CD4-positive, alpha-beta T cell treated with Interleukin-10 for 1 hour (primary cell): ENCODE results near the gene INPP5D.
"Not testable (repeated sequence)": the region's sequence is repeated elsewhere in the genome, so short reads cannot be mapped to it uniquely, and the experiment has no call there.

Experiments
- DNase-seq: peaks from one replicate; pipeline ENCODE4 v3.0.0-alpha.2; 2020

INPP5D gene

GRCh38 chr2:233094614-233095013 is 34.5 kb downstream of the INPP5D start:
- DNase-seq: no peak

GRCh38 chr2:233096006-233096405 is 35.9 kb downstream of the INPP5D start:
- no peak for DNase-seq

GRCh38 chr2:233098618-233099017 is 38.5 kb downstream of the INPP5D start:
- DNase-seq: no peak

DNA sequence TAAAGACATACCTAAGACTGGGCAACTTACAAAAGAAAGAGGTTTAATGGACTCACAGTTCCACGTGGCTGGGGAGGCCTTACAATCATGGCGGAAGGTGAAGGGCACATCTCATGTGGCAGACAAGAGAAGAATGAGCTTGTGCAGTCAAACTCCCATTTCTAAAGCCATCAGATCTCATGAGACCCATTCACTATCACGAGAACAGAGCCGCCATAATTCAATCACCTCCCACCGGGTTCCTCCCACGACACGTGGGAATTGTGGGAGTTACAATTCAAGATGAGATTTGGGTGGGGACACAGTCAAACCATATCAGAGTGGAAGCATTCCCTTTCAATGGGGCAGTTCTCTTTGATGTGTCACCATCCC is 39.7 kb downstream of the INPP5D start:
- not testable (repeated sequence) for DNase-seq

- peak; percentile 69 for DNase-seq
Measured at GRCh38 chr2:233100192-233100998, 40.3 kb downstream of the INPP5D start.

DNA sequence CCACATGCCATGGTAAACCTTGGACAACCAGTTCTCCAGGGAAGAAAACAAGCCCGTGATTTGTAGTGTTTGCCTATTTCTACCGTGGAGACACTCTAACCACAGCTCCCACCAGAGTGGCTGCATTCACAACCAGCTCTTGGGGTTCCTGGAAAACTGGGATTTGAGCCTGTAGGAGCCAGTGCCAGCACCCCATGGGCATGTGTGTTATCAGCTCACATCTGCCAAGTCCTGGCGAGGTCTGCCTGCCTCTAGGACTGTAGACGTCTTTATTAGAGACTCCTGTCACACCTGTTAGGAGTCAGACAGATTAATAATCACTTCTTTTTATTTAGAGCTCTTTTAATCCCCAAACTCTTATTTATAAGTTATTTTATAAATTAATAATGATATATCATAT is 41.0 kb downstream of the INPP5D start:
- DNase-seq: no peak

GRCh38 chr2:233101816-233102215 is 41.7 kb downstream of the INPP5D start:
- no peak for DNase-seq

DNA sequence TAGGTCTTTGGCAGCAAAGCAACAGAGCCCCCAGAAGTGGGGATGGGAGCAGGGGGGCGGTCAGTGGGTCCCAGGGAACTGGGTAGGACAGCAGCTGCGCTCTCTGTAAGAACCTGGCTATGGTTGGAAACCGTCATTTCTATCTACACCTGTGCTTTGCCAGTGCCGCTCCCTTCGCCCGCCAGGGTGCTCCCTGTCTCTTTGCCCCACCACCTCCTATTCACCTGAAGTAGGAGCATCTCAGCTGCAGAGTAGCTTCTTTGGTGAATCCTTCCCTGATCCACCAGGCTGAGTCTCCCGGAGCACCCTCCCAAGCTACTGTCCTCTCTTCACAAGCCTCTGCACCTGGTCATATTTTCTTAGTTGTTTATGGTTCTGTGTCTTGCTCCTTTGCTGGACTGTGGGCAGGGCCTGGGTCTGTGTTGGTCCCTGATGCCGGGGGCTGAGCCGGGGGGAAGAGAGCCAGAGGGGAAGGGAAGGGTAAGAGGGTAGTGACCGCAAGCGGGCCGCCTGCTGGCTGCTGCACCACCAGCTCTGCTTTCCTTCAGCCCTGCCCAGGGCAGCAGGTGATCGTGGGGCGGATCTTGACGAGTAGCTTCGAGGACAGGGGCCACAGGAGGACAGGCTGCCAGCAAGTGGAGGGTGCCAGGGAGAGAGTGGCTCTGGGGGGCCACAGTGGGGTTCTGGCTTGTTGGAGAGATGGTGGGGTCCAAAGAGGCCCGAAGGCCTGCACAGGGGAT is 45.2 kb downstream of the INPP5D start:
- no peak for DNase-seq

GRCh38 chr2:233105930-233106329 is 45.8 kb downstream of the INPP5D start:
- DNase-seq: no peak

- no peak for DNase-seq
Measured at GRCh38 chr2:233107011-233107410, 46.9 kb downstream of the INPP5D start.

GRCh38 chr2:233107831-233108300 is 47.7 kb downstream of the INPP5D start:
- DNase-seq: no peak

DNA sequence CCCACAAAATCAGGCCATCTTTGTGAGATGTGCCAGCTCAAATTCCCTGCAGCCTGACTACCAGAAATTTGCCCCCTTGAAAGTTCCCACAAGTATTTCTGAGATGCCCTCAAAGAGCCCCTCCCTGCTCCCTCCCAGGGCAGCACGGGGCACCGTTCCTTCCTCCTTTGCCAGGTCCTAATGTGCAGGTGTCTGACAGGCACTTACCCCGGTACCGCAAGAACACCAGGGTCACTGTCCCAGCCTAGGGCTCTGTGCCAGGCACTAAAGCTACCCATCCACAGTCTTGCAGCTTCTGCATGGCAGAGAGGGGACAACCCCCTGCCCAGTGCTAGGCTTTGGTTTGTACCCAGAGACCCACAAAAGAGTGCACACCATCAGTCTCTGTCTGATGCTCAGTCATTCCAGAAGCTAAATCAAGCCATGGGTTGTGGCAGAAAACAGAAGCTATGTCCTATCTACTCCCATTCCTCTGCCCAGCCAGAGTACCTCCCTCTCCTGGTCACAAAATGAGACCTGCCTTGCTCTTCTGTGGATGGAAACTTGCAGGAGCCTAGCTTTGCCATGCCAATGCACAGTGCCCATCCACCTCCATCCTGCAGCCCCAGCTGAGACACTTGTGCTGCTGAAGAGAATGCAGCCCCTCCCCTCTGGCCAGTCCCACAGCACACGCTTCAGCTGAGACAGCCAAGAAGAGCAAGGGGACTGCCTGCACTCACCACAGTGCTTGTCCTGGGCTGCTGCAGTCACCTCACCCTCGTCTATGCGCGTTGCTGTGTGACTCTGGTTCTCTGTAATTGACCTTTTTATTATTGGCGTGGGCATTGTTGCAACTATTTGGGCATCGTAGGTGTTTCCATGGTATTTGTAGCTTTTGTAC is 48.7 kb downstream of the INPP5D start:
- DNase-seq: no peak

DNA sequence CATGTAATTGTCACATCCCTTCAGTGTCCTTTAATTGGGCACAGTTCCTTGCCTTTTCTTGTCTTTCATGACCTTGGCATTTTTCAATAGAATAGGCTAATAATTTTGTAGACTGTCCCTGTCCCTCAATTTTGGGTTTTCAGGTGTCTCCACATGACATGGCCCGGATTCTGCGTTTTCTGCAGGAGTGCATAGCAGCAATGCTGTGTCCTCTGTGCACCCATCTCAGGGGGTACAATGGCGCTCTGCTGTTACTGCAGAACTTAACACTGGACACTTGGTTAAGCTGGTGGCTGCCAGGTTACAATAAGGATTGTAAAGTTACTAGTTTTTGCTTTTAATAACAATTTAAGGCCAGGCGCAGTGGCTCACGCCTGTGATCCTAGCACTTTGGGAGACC is 51.3 kb downstream of the INPP5D start:
- no peak for DNase-seq

DNA sequence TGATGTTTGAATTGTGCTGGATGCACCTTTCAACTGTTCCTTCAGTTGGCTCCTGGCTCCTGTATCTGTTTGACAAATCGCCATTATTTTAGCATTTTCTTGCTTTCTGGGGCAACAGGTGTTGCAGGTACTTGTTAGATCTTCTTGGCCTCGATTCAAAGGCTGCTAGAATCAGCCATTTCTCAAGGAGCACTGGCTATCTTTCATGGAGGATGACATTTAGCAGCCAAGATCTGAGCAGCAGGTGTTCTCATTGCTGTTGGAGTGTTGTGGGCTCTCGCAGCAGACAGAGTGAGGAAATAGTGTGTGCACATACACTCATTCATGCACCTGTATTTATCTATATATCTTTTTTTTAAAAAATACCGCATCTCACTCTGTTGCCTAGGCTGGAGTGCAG is 52.2 kb downstream of the INPP5D start:
- no peak for DNase-seq

GRCh38 chr2:233112776-233113452 is 52.8 kb downstream of the INPP5D start:
- no peak for DNase-seq

DNA sequence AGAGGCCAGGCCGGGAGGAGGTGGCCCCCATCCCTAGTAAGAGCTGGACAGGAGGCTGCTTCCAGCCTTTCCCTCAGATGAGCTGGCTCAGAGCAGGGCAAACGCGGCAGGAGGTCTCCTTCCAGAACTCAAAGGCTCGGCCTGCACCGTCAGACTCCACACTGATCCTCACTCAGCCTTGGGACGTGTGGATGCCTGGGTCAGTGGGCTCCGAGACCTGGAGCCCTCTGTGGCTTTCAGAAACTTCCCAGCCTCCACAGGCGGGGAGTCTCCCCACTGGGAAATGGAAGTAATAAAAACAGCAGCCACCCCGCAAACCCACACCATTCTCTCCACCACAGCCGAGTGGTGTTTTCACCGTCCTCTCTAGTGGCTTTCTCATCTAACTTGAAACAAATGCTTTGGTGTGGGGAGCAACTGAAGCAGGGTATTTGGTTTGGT is 54.3 kb downstream of the INPP5D start:
- peak; percentile 22 for DNase-seq

DNA sequence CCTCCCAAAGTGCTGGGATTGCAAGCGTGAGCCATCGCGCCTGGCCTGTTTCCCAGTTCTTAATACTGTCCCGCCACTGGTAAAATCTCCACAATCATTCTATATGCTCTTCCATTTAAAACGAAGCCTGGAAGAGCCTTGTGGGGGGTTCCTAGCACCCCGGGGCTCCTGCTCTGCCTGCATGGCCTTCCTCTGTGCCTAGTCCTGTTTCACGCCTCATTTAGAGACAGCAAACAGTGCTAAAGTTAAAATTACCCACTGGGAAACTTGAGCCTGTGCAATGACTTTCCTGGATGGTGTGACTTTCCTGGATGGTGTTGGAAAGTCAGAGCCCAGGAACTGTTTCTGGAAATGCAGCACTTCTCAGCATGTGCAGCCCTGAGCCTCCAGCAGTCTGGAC is 55.0 kb downstream of the INPP5D start:
- no peak for DNase-seq

DNA sequence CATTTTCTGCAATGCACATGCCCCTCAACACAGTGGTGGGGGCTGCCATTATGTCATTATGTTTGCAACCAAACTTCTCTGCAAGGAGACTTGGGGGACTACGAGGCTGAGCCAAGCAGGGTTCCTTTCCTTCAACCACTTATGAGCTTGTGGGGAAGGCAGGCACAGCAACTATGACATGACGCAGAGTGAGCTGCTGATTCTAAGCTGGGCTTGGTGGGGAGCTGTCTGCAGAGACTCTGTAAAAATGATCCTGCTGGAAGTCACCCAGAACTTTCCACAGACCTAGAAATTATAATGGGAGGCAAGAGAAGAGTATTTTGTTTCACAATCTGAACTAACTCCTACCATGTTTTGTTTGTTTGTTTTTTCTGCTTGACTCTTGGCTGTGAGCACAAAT is 55.6 kb downstream of the INPP5D start:
- DNase-seq: no peak

- DNase-seq: no peak
Measured at GRCh38 chr2:233116946-233117345, 56.8 kb downstream of the INPP5D start.

DNA sequence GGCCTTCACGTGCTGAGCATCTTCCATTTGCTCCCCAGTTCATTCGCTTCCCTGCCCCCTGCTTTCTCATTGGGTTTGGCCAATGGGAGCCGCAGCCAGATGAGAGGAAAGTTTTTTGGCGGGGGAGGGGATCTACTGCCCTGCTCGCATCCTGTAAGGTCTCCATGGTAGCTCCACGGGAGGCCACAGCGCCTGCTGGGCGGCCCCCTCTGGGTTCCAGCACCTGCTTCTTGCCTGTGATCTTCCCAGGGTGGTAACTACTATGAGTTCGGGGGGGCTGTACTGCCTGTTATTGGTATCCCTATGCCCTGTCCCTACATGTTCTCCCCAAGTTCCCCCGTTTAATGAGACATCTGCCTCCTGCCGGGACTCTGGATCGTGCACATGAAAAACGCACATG is 57.2 kb downstream of the INPP5D start:
- no peak for DNase-seq

DNA sequence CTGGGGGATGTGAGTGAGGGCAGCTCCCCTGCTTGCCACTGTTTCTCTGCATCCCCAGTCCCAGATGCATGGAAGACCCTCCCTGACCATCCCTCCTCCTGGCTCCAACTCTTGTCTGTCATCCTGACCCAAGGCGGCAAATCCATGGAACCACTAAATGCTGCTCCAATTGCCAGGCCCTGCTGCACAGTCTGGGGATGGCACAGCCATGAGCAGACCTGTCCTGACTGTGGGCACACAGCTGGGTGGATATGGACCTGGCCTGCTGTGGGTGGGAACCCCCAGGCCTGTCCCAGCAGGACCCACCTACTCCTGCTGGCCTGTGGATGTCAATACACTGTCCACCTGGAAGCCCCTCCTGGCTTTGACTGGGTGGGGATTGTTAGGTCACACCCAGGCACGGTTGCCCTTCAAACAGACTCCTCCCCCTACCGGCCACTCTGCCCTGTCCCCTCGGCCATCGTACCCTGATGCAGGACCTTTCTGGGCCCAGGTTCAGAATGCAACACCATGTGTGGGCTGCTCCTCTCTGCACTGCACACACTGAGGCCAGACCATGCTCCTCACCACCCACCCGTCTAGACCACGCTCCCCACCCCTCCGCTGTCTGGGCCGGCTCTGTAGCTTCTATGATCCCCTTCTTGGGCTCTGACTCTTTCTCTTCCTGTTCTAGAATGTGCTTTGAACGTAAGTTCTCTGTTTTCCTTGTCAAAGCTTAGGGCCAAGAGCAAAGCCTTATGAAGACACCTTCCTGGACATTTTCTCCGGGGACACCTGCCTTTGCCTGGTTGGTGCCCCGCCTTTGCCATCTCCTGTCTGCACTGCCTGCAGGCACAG is 57.9 kb downstream of the INPP5D start:
- DNase-seq: no peak

- no peak for DNase-seq
Measured at GRCh38 chr2:233118648-233119000, 58.5 kb downstream of the INPP5D start.
